Activated CD8-positive, alpha-beta memory T cell treated with anti-CD3 and anti-CD28 coated beads, Interleukin-2, amount 10 ng/mL, durations not matched to agents 7 days and 5 days (primary cell): Measurements from ENCODE around the gene VAPA. TPM values are rescaled to one million over a fixed set of nuclear protein-coding genes. Genes with fewer than 3 reads are reported as not detected.
A peak's percentile ranks its signal among the peaks of the same experiment; 100 is the strongest.

Experiments
- ATAC-seq: fragments of 150-1000 bp; cut with Tn5 transposase; one replicate; pipeline ENCODE4 v1.10.0; 2021; ENCODE audit warnings: moderate library complexity
- CTCF ChIA-PET: fragments of 350-600 bp; sonication (Branson Sonifier 250); formaldehyde crosslinking; loops from one replicate; lab custom pipeline; 2021; ENCODE audit warnings: antibody characterized with exemption; lab: Charles Lee
- DNase-seq: peaks from one replicate; pipeline ENCODE4 v3.0.0-alpha.2; 2020
- H3K27ac Mint-ChIP-seq: one replicate; pipeline ENCODE4 v1.8.0; 2021; ENCODE audit warnings: mild to moderate bottlenecking, mixed read lengths
- H3K27me3 Mint-ChIP-seq: one replicate; pipeline ENCODE4 v1.8.0; 2021; ENCODE audit warnings: mixed read lengths
- H3K36me3 Mint-ChIP-seq: one replicate; pipeline ENCODE4 v1.8.0; 2021; ENCODE audit warnings: mild to moderate bottlenecking, mixed read lengths
- H3K4me1 Mint-ChIP-seq: one replicate; pipeline ENCODE4 v1.8.0; 2021; ENCODE audit warnings: mixed read lengths
- H3K4me3 Mint-ChIP-seq: one replicate; pipeline ENCODE4 v1.8.0; 2021; ENCODE audit warnings: mild to moderate bottlenecking, moderate library complexity, mixed read lengths
- H3K9me3 Mint-ChIP-seq: one replicate; pipeline ENCODE4 v1.8.0; 2022; ENCODE audit warnings: low read depth, mixed read lengths
- total RNA-seq, 2 experiments: library from RNA; stranded (reverse); gene quantifications; one replicate each; pipeline ENCODE4 v1.2.3, GENCODE V29; 2021

Gene VAPA
- total RNA-seq, 2 experiments from 2014 or later, result 107 to 134 TPM

GRCh38 chr18:9944805-9945204 is 31.0 kb downstream of the VAPA start:
- no peaks in the 10 kb centered on the region for H3K27me3 Mint-ChIP-seq
- H3K27ac Mint-ChIP-seq, result no peak overlapping the region
- peaks cover under 1% of the 10 kb centered on the region for H3K4me1 Mint-ChIP-seq
- CTCF ChIA-PET, result no interaction called here
- no peak overlapping the region for H3K4me3 Mint-ChIP-seq
- H3K36me3 Mint-ChIP-seq, result peaks cover 28% of the 10 kb centered on the region
- no peaks in the 10 kb centered on the region for H3K9me3 Mint-ChIP-seq
- ATAC-seq (no peak), DNase-seq (no peak)

- ATAC-seq, result no peak
- DNase-seq, result no peak
- no peaks in the 10 kb centered on the region for H3K27me3 Mint-ChIP-seq
- H3K4me1 Mint-ChIP-seq, result no peaks in the 10 kb centered on the region
- H3K36me3 Mint-ChIP-seq, result peaks cover 22% of the 10 kb centered on the region
- H3K9me3 Mint-ChIP-seq, result no peaks in the 10 kb centered on the region
- CTCF ChIA-PET, result no interaction called here
- no peak overlapping the region for H3K4me3 Mint-ChIP-seq
- no peak overlapping the region for H3K27ac Mint-ChIP-seq
Measured at GRCh38 chr18:9946831-9947230, 33.0 kb downstream of the VAPA start.

GRCh38 chr18:9947248-9947647 is 33.4 kb downstream of the VAPA start:
- H3K9me3 Mint-ChIP-seq, result no peaks in the 10 kb centered on the region

DNA sequence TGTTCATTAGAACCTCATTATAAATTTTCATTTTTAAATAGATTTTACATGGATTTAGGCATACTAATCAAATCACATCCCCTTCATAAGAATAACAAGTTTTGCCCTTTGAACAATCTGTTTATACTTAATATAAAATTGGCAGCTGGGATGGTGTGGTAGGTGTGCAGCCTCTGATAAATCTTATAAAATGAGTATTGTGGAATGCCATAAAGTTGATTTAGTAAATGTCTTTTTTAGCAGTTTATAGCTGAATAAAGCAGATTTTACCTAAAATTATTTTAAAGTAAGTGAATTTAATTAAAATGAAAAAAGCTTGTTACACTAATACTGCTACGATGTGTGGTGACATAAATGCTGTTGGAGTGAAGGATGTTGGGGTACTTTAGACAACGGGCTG is 35.5 kb downstream of the VAPA start:
- Mint-ChIP-seq H3K27me3 (no peaks in the 10 kb centered on the region), H3K27ac (no peak overlapping the region), H3K9me3 (no peaks in the 10 kb centered on the region), H3K4me3 (no peak overlapping the region), H3K4me1 (no peaks in the 10 kb centered on the region), H3K36me3 (peaks cover 29% of the 10 kb centered on the region)
- DNase-seq (no peak), ATAC-seq (no peak)
- CTCF ChIA-PET, result interaction anchor here (1.8 to 2.6 kb wide), 2 partner anchors 22 to 35 kb away, joined by 4 to 10 read pairs; partner anchors contain the start of gene VAPA

More at GRCh38 chr18:9947248-9947647, 33.4 kb downstream of the VAPA start:
- peaks cover 25% of the 10 kb centered on the region for H3K36me3 Mint-ChIP-seq
- no peaks in the 10 kb centered on the region for H3K27me3 Mint-ChIP-seq
- ATAC-seq (no peak), DNase-seq (no peak)
- no peaks in the 10 kb centered on the region for H3K4me1 Mint-ChIP-seq
- no peak overlapping the region for H3K4me3 Mint-ChIP-seq
- CTCF ChIA-PET, result no interaction called here
- H3K27ac Mint-ChIP-seq, result no peak overlapping the region

- Mint-ChIP-seq H3K4me1 (no peaks in the 10 kb centered on the region), H3K9me3 (no peaks in the 10 kb centered on the region), H3K36me3 (peaks cover 29% of the 10 kb centered on the region), H3K27me3 (no peaks in the 10 kb centered on the region), H3K27ac (no peak overlapping the region), H3K4me3 (no peak overlapping the region)
- no peak for DNase-seq
- no peak for ATAC-seq
- CTCF ChIA-PET, result interaction anchor here (1.2 to 2.6 kb wide), 4 partner anchors 21 to 334 kb away, joined by 3 to 10 read pairs (median 4); partner anchors contain the start of gene VAPA
Measured at GRCh38 chr18:9949861-9950260, 36.0 kb downstream of the VAPA start.

GRCh38 chr18:9950289-9951016 is 36.6 kb downstream of the VAPA start:
- no peak for DNase-seq
- peaks cover 29% of the 10 kb centered on the region for H3K36me3 Mint-ChIP-seq
- no peak overlapping the region for H3K27ac Mint-ChIP-seq
- H3K27me3 Mint-ChIP-seq, result no peaks in the 10 kb centered on the region
- H3K4me3 Mint-ChIP-seq, result no peak overlapping the region
- no peaks in the 10 kb centered on the region for H3K4me1 Mint-ChIP-seq
- no peaks in the 10 kb centered on the region for H3K9me3 Mint-ChIP-seq
- ATAC-seq, result no peak
- CTCF ChIA-PET, result interaction anchor here (1.2 to 2.6 kb wide), 4 partner anchors 21 to 334 kb away, joined by 3 to 10 read pairs (median 4); partner anchors contain the start of gene VAPA

DNA sequence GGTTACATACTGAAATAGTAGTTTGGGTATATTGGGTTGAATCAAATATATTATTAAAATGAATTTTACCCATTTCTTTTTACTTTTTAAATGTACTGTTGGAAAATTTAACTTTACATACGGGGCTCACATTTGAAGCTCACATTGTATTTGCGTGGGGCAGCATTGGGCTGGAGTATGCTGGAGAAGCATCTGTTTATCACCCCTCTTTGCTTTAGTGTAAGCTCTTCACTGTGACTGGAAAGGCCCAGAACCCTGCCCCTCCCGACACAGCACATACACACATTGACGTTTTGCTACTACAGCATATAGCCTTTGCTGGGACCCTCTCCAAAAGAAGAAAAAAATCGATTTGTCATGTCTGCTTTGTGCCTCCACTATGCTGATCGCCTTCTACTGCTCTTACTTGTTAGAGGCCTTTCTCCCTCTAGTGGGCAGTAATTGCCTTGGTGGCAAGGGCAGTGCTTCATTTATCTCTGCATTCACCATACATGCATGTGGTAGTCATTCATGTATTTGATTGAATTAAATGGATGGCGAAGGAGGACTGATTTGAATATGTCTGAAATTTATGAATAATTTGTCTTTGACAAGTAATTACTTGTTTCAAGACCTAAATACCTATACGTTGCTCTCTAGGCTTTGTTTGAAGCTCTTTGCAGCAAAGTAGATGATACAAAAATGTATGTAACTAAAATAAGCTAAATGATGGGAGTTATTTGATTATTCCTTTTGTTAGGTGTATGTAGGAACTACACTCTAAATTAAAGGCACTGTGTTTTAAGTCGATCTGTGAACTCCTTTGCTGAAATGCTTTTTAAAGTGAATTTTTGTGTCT is 37.4 kb downstream of the VAPA start:
- Mint-ChIP-seq H3K36me3 (peaks cover 24% of the 10 kb centered on the region), H3K9me3 (no peaks in the 10 kb centered on the region), H3K4me1 (no peaks in the 10 kb centered on the region), H3K27me3 (no peaks in the 10 kb centered on the region), H3K27ac (no peak overlapping the region), H3K4me3 (no peak overlapping the region)
- peak; percentile 61 for ATAC-seq
- no peak for DNase-seq
- CTCF ChIA-PET, result interaction anchor here (1.2 to 2.6 kb wide), 4 partner anchors 20 to 335 kb away, joined by 3 to 10 read pairs (median 4); partner anchors contain the start of gene VAPA

DNA sequence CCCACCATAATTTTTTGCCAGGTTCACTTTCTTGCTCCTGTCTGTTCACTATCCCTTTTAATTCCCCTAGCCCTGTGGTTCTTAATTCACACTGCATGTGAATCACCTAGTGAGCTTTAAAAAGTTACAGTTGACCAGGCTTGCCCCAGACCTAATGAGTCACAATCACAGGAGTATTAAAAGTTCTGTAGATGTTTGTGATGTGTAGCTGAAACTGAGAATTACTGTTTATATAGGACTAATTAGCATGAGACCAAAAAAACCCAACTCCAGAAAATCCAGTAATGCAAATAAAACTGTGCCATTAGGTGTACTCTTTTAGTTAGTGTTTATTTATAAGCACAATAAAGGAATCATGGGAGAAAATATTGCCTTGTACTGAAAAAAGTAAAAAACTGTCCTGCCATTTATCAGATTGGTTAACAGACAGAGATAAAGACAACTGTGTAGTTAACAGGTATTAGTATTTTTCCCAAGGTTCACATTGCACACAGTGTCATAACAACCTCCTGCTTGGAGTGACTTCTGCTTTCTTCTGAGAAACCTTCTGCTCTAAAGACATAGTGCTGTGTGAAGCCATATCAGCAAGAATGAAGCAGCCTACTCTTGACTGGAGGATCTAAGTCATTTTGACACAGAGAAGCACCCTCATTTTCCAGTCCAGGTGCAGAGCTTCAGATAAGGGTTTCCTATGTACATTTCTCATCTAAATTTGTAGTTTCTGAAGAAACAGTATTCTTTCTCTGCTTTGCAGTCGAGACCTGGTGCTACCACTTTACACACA is 39.0 kb downstream of the VAPA start:
- no peaks in the 10 kb centered on the region for H3K4me1 Mint-ChIP-seq
- no peak for ATAC-seq
- H3K4me3 Mint-ChIP-seq, result no peak overlapping the region
- no peak overlapping the region for H3K27ac Mint-ChIP-seq
- H3K9me3 Mint-ChIP-seq, result no peaks in the 10 kb centered on the region
- H3K36me3 Mint-ChIP-seq, result peaks cover 23% of the 10 kb centered on the region
- CTCF ChIA-PET, result no interaction called here
- H3K27me3 Mint-ChIP-seq, result no peaks in the 10 kb centered on the region
- DNase-seq, result no peak

DNA sequence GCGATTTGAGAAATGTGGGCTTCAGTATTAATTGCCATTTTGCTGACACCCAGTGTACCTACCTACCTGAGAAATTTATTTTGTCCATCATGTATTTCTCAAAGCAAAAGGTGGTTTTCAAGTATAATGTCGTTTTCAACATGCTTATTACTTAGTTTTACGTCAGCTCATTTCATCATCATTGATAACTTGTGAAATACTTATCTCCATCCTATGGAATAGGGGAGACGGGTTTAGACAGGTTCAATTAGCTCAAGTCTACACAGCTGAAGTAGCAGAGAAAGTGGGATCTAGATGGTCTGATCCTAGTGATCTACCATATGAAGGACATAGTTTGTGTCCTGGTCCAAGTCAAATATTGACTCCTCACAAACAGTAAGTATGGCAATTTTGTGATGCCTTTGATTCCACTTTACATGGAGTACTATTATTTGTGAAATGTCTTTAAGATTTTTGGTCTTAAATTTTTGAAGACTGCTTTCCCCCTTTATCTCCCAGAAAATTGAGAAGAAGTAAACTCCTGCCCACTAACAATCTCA is 45.1 kb downstream of the VAPA start:
- ATAC-seq, result no peak
- peaks cover 6% of the 10 kb centered on the region for H3K36me3 Mint-ChIP-seq
- no peak overlapping the region for H3K4me3 Mint-ChIP-seq
- no peak for DNase-seq
- H3K27me3 Mint-ChIP-seq, result peaks cover 4% of the 10 kb centered on the region
- H3K27ac Mint-ChIP-seq, result no peak overlapping the region
- H3K9me3 Mint-ChIP-seq, result no peaks in the 10 kb centered on the region
- CTCF ChIA-PET, result interaction anchor here (0.8 to 0.9 kb wide), 2 partner anchors 13 to 16 kb away, joined by 3 read pairs; no protein-coding TSS in a partner anchor
- no peaks in the 10 kb centered on the region for H3K4me1 Mint-ChIP-seq

DNA sequence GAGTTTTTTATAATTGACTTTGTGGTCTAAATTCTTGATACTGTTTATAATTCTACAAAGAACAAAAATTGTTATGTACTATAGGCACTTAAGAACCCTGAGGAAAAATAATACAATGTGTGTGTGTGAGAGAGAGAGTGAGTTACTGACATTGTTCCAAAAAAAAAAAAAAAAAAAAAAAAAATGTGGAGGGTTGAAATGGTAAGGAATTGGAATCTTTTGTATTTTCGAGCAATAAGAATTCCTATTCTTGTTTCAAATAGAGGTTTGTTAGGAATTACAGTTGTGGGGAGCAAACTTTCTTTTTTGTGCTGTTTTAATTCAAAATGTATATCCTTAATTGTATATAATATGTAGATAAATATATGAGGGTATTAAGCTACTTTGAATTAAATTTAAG is 45.7 kb downstream of the VAPA start:
- no peaks in the 10 kb centered on the region for H3K4me1 Mint-ChIP-seq
- CTCF ChIA-PET, result no interaction called here
- no peak overlapping the region for H3K4me3 Mint-ChIP-seq
- no peak overlapping the region for H3K27ac Mint-ChIP-seq
- no peaks in the 10 kb centered on the region for H3K9me3 Mint-ChIP-seq
- ATAC-seq, result no peak
- peaks cover 3% of the 10 kb centered on the region for H3K36me3 Mint-ChIP-seq
- H3K27me3 Mint-ChIP-seq, result peaks cover 4% of the 10 kb centered on the region
- no peak for DNase-seq

GRCh38 chr18:9960258-9960904 is 46.6 kb downstream of the VAPA start:
- ATAC-seq, result no peak
- Mint-ChIP-seq H3K9me3 (no peaks in the 10 kb centered on the region), H3K36me3 (peaks cover 3% of the 10 kb centered on the region), H3K27ac (no peak overlapping the region), H3K4me1 (no peaks in the 10 kb centered on the region), H3K27me3 (peaks cover 4% of the 10 kb centered on the region), H3K4me3 (no peak overlapping the region)
- CTCF ChIA-PET, result interaction anchor here (0.9 kb wide), 1 partner anchor 47 kb away, joined by 3 read pairs; the partner anchor contains the start of gene VAPA
- no peak for DNase-seq

GRCh38 chr18:9961041-9961440 is 47.2 kb downstream of the VAPA start:
- DNase-seq, result no peak
- ATAC-seq, result no peak
- no peak overlapping the region for H3K27ac Mint-ChIP-seq
- CTCF ChIA-PET, result interaction anchor here (0.9 kb wide), 1 partner anchor 48 kb away, joined by 3 read pairs; the partner anchor contains the start of gene VAPA
- no peaks in the 10 kb centered on the region for H3K9me3 Mint-ChIP-seq
- H3K27me3 Mint-ChIP-seq, result peaks cover 4% of the 10 kb centered on the region
- H3K4me3 Mint-ChIP-seq, result no peak overlapping the region
- H3K4me1 Mint-ChIP-seq, result peaks cover 1% of the 10 kb centered on the region
- peaks cover 3% of the 10 kb centered on the region for H3K36me3 Mint-ChIP-seq
